DMS53 treated with DMSO at 0.1 percent for 48 hours (cell line): ENCODE results near the gene CHRM1.
A peak's percentile ranks its signal among the peaks of the same experiment; 100 is the strongest.

ENCODE experiments used
- DNase-seq: peaks from one replicate; lab custom pipeline; 2025; ENCODE audit not compliant: unreplicated experiment; lab: John Stamatoyannopoulos, UW

Gene CHRM1

DNA sequence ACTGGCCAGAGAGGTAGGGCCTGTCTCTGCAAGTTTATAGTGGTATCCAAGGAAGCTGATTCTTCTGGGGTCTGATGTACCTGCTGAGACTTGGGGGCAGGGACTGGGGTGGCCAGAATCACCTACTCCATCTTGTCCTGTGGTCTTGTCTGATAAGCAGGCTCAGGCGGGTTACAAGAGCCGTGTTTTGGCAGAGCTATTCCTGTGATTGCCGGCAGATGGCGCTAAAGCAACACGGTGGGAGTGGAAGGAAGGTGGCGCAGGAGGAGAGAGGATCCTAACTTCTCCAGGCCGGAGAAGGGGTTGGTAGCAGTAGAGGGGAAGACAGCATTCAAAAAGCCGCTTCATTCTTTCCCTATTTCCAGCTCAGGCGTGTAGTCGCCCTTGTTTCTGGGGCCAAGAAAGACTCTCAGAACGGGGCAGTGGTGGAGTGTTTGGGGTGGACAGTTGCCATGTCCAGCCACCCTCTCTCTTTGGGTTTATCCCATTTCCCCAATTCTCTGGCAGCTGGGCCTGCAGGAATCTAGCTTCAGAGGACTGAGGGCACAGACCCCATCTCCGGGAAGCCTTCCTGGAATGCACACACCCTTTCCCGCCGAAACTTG is 15.1 kb downstream of the CHRM1 start:
- peak; percentile 51 for DNase-seq

DNA sequence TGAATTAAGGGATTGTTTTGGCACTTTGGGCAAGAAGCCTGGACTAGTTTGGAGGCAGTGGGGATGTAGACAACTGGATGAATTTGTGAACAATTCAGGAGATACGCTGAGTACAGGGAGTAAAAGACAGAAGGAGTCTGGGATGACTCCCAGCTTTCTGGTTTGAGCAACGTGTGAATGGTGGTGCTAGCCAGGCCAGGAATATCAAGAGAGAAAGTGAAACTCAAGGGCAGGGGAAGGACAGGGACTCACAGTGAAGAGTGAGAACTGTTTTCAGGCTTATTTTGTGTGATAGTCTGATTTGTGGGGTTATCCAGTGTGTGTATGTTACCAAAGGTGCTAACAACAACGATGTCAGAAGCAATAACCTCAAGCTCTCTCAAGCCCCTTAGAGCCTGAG is 15.9 kb downstream of the CHRM1 start:
- no peak for DNase-seq

DNA sequence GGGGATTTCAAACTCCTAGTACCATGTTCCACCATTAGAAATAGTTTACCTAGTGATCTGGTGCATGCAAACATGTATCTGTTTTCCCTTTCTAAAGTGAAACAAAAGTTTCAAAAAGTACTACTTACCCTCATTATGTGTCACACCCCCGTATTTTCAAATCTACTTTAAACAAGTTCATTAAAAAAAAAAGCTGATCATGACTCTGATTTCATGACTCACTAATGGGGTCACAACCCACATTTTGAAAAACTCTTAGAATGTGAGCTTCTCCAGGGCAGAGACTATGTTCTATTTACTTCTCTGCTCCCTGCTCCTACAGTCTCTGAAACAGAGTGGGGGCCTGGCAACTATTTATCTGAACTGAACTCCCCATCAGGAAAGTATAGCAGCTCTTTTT is 18.2 kb downstream of the CHRM1 start:
- no peak for DNase-seq

DNA sequence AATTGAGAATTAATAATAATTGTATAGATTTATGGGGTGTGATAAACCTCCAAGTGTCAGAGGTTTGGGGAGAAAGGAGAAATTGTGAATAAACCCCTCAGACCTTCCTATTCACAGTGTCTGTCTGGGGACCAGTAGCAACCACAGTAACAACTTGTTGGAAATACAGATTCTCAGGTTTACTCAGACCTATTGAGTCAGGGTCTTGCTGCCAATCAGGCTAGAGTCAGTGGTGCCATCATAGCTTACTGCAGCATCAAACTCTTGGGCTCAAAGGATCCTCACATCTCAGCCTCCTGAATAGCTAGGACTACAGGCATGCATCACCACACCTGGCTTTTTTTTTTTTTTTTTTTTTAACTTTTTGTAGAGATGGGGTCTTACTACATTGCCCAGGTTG is 23.1 kb downstream of the CHRM1 start:
- no peak for DNase-seq

DNA sequence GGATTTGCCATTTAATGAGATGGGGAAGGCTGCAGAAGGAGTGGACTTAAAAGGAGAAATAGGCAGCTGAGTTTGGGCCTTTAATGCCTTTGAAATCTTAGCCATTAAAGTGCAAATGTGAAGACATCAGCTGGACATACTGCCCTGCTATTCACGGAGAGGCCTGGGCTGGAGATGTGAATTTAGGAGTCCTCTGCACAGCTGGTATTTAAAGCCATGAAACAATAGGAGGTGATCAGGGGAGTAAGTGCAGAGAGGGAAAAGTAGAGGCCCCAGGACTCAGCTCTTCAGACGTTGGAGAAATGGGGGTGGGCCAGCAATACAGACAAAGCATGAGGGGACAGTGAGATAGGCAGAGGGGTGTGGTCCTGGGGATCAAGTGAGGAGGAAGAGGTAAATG is 23.9 kb downstream of the CHRM1 start:
- DNase-seq, result no peak

DNA sequence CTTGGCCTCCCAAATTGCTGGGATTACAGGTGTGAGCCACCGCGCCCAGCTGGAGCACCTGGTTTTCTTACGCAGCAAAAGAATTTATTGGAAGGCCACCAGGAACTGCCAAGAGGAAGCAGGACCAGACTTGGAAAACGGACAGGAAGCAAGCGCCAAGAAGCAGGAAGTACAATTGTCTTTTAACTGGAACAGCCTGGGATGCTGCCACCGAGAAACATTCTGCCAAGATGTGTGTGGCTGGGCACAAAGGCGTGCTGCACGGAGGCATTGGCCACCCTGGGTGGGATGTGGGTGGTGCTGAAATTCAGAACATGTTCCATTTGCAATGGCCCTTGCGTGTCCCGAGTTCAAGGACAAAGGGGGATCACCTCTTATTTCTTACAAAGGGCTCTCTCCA is 25.1 kb downstream of the CHRM1 start:
- DNase-seq, result no peak

DNA sequence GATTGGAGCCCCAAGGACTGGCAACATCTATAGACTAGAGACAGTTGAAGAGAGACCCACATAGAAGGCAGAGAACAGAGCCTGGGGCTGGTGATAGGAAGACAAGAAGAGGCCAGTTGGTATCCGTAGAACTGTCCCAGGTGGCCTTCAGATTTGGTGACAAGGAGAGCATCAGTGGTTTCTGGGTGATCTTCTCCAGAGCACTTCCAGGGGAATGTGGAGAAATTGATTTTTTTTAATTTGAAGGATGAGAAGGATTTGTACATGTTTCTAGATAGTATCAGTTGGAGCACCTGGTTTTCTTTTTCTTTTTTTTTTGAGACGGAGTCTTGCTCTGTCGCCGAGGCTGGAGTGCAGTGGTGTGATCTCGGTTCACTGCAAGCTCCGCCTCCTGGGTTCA is 25.7 kb downstream of the CHRM1 start:
- DNase-seq, result no peak

DNA sequence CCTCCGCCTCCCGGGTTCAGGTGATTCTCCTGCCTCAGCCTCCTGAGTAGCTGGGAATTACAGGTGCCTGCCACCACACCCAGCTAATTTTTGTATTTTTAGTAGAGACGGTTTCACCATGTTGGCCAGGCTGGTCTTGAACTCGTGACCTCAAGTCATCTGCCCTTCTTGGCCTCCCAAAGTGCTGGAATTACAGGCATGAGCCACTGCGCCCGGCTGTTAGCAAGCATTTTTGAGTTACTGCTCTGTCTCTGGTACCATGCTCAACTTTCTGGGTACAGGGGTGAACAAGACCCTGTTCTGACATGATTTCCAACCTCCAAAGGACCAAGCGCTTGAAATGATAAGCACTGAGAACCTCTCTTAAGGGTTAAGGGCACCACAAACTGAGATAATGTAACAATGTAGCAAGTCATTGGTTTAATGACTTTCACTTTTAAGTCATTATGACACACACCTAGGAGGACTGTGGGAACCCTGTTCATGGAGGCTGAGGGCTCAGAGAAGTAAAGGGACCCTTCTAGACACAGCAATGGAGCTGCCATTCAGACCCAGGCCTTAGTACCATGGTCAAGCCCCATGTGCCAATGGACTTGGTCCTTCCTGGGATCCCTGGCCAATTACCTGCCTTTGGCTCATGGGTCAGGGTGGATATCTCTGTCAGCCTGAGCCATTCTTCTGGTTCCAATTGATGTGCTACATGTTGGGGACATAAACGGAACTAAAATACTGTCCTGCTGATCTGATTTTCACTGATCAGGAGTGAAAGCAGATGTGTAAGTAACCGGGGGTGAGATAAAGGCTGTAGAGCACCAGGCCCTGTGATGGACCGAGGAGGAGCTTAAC is 28.9 kb downstream of the CHRM1 start:
- no peak for DNase-seq

DNA sequence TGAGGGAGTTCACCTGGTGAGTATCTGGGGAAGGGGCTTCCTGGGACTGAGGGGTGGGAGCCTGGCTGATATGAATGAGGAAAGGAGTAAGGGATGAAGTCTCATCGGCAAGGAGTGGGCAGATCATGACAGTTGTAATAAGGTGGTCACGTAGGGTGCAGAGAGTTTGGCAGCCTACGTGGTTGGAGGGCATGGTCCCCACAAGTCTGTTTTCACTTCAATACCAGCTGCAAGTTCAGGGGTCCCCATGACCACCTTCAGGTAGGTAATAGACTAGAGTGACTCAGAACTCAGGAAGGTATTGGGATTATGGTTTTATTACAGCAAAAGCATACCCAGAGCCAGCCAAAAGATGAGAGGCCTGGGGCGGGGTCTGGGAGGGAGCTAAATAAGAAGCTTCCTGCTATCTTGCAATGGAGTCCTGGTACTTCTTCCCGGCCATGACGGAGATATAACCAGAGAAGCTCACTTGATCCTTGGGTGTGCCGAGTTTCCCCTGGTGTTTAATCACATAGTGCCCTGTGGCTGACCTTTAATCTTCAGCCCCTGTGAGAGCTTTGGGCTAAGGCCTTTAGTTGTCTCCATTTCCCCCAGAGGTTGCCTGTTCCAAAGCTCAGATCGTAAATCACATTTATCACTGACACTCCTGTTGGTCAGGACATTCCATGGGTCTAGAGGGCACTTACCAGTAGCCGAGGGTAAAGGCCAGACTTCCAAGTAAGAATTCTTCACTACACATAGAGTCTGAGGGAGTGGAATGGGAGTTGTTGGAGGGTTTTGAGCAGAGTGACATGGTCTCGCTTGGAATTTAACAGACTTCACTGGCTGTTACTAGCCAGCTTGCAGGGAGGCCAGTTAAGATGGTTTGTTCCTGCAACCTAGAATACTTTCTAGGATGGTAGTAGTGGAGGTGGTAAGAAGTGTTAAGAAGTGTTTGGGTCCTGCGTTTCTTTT is 31.4 kb downstream of the CHRM1 start:
- peak; percentile 27 for DNase-seq

DNA sequence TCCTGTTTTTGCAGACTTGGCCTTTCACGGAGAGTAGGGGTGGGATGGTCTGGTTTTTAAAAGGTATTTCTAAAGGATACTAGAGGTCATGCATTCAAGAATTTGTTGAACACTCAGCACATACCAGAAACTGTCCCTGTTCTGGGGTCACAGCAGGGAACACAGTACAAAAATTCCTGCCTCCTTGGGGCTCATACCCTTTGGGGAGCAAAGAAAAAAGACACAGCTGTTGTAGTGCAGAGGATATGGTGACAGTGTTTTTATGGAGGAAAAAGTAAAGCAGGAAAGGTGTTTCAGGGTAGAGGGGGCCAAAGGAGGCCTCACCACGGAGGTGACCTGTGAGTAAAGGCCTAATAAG is 32.1 kb downstream of the CHRM1 start:
- DNase-seq, result no peak

DNA sequence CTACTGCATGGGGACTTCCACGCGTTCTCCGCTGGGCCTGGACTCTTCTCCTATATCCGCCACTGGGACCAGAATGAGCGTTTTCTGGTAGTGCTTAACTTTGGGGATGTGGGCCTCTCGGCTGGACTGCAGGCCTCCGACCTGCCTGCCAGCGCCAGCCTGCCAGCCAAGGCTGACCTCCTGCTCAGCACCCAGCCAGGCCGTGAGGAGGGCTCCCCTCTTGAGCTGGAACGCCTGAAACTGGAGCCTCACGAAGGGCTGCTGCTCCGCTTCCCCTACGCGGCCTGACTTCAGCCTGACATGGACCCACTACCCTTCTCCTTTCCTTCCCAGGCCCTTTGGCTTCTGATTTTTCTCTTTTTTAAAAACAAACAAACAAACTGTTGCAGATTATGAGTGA is 32.8 kb downstream of the CHRM1 start:
- DNase-seq, result no peak

DNA sequence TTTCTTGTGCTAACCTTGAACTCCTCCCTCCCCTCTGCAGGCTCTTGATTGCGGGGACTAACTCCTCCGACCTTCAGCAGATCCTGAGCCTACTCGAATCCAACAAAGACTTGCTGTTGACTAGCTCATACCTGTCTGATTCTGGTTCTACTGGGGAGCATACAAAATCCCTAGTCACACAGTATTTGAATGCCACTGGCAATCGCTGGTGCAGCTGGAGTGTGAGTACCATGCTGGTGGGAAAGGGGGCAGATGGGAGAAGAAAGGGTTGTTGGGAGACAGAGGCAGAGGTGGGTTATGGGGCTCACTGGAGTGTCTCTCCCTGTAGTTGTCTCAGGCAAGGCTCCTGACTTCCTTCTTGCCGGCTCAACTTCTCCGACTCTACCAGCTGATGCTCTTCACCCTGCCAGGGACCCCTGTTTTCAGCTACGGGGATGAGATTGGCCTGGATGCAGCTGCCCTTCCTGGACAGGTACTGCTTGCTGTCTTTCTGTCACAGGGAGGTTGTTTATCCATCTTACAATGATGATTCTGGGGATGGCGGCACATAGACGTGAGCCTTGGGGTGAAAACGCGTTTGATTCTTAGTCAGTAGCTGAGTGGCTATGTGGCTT is 35.9 kb downstream of the CHRM1 start:
- no peak for DNase-seq

DNA sequence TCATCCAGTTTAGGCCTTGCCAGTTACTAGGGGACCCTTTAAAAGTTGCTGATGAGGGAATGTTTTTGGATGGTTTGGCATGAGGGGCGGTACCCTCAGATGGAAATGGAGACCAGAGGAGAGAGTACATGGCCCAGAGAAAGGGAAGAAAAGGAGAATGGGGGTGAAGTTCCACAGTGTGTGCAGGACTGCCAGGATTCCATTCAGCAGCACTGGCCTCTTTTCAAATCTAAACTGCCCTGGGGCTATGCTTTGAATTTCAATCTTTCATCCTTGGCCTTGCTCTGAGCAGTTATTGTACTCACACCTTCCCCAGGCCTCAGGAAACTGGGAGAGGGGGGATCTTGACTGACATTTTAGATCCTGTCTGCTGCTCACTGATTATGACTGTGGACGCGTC is 37.5 kb downstream of the CHRM1 start:
- no peak for DNase-seq

DNA sequence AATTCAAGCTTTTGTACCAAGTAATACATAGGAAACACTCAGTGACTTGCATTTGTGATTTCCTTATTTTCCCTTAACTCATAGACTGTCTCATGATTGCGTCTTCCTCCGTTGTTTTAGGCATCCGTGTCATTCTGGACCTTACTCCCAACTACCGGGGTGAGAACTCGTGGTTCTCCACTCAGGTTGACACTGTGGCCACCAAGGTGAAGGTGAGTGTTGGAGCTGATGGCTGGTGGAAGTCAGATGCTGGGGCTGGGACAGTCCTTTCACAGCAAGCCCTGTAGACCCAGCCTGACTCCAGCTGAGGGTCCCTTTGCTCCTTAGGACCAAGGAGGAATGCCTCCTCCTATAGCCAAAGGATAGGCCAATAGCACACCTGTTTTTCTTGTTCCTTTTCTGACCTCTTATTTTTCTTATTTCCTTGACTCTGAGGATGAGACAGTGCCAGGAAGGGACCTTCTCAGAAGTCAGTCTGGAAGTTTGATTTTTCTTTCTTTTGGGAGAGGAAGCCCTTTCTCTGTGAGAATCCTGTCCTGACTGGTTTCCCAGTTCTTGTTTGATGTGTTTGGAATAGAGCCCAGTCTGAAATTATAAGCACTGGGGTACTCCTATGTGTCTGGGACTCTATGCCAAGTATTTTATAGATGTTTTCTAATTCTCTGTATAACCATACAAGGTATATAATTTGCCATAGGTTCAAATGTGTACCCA is 38.2 kb downstream of the CHRM1 start:
- DNase-seq, result no peak

DNA sequence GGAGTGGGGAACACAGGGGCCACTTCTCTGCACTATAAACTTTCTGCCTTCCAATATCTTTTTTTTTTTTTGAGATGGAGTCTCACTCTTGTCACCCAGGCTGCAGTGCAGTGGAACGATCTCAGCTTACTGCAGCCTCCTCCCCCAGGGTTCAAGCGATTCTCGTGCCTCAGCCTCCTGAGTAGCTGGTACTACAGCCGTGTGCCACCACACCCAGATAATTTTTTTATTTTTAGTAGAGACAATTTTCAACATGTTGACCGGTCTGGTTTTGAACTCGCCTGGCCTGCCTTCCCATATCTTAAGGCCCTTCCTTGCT is 38.8 kb downstream of the CHRM1 start:
- DNase-seq, result no peak

DNA sequence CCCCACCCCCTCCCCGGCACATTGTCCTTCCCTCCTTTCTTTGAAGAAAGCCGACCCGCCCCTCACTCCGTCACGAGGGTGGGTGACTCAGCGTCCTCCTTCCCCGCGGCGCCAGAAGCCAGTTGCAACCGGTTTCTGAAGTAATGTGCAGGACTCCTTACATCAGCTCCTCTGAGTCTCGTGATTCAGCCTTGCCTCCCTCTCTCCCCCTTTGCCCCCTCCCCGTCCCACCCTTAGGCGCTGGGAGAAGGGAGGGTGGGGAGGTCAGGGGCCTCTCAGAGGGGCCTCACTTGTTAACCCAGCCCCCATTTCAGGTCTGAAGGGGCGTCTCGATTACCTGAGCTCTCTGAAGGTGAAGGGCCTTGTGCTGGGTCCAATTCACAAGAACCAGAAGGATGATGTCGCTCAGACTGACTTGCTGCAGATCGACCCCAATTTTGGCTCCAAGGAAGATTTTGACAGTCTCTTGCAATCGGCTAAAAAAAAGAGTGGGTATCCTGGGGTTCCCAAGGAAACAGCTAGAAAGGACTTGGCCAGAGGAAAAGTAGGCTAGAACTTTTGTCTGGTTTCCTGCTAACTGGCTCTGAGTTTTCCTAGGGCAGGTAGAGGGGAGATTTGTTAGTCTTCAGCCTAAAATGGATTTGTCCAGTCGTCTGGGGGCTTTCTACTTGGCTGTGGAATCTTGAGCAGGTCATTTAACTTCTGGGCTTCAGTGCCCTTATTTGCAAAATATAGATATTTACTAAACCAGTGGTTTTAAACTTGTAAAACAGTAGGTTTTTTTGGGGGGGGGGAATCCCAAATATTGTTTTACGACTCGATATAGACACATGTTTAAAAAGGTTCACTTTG is 39.4 kb downstream of the CHRM1 start:
- DNase-seq, result peak; percentile 90

DNA sequence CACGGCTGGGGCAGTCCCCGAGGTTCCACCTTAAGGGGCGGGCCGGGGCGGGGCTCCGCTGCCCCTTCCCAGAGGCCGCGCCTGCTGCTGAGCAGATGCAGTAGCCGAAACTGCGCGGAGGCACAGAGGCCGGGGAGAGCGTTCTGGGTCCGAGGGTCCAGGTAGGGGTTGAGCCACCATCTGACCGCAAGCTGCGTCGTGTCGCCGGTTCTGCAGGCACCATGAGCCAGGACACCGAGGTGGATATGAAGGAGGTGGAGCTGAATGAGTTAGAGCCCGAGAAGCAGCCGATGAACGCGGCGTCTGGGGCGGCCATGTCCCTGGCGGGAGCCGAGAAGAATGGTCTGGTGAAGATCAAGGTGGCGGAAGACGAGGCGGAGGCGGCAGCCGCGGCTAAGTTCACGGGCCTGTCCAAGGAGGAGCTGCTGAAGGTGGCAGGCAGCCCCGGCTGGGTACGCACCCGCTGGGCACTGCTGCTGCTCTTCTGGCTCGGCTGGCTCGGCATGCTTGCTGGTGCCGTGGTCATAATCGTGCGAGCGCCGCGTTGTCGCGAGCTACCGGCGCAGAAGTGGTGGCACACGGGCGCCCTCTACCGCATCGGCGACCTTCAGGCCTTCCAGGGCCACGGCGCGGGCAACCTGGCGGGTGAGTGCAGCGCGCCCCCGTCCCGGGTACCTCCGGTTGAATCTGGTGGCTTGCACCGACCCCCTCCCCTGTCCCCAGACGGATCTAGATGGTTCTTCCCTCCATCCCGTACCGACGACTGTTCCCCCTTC is 40.2 kb downstream of the CHRM1 start, which contains the start of gene SLC3A2:
SLC3A2 (plus strand) TSS at position 94 of the 776 bp plus-strand sequence; CDS start at position 222, 128 bp downstream.
- peak; percentile 85 for DNase-seq

DNA sequence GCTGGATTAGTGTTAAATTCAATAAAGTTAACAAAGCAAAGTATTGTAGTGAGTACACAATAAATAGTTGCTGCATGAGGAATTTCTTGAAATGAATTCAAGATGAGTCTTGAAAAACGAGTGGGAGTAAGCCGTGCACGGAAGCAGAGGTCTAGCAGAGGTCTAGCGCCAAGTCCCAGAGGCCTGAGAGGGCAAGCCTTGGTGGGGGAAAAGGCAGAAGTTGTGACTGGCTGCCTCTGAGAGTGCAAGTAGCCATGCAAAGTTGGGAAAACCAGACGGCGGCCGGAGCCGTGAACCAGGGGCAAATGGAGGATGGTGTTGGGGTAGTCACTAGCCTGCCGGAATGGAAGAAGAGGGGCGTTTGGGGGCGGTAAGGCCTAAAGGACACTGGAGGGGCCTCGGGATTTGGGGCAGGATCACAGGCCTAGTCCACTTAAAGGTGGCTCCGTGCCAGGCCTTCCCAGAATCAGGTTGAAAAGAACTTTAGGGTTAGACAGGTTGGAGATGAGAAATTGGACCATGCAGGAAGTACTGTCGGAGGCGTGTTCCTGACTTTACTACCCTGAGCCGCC is 40.8 kb downstream of the CHRM1 start:
- DNase-seq, result no peak
